Heart left ventricle (tissue), 16 donors: ENCODE measurements around the gene ENPP6. TPM values are rescaled to one million over a fixed set of nuclear protein-coding genes. Genes with fewer than 3 reads are reported as not detected.

ENCODE experiments used
- ATAC-seq, 4 donors: fragments of 200-7000 bp; cut with Tn5 transposase; one replicate each; pipeline ENCODE4 v1.9.1; 2020 to 2022; ENCODE audit warnings: moderate library complexity in 4 of 4, mild to moderate bottlenecking in 3 of 4, moderate number of reproducible peaks in 1 of 4
- DNase-seq, 5 donors: peaks; one replicate each; pipeline ENCODE4 v3.0.0-alpha.2; 2020
- H3K27ac ChIP-seq, 12 donors: fragments of 200-600 bp; sonication (generic) in 4 of 12; one replicate each; pipeline versions ENCODE4 v1.5.0 to v1.8.0; 2016 to 2022; ENCODE audit warnings: mild to moderate bottlenecking in 2 of 12
- H3K27me3 ChIP-seq, 9 donors: fragments of 200-600 bp; sonication (generic) in 2 of 9; one replicate each; pipeline versions ENCODE4 v1.5.1 to v1.8.0; 2016 to 2022; ENCODE audit warnings: mild to moderate bottlenecking in 3 of 9
- H3K36me3 ChIP-seq, 9 donors: fragments of 200-600 bp; sonication (generic) in 2 of 9; one replicate each; pipeline versions ENCODE4 v1.5.0 to v1.8.0; 2018 to 2022; ENCODE audit warnings: mild to moderate bottlenecking in 2 of 9
- H3K4me1 ChIP-seq, 12 donors: fragments of 200-600 bp; sonication (generic) in 4 of 12; one replicate each; pipeline versions ENCODE4 v1.5.0 to v1.8.0; 2016 to 2022; ENCODE audit warnings: mild to moderate bottlenecking in 3 of 12
- H3K4me3 ChIP-seq, 12 donors: fragments of 200-600 bp; sonication (generic) in 4 of 12; one replicate each; pipeline versions ENCODE4 v1.5.0 to v1.8.0; 2017 to 2022; ENCODE audit warnings: mild to moderate bottlenecking in 9 of 12, moderate library complexity in 4 of 12
- H3K9me3 ChIP-seq, 12 donors: fragments of 200-600 bp; sonication (generic) in 4 of 12; one replicate each; pipeline versions ENCODE4 v1.5.0 to v1.8.0; 2016 to 2022; ENCODE audit warnings: mild to moderate bottlenecking in 1 of 12
- CTCF ChIP-seq, 12 donors: fragments of 200-600 bp; sonication (generic) in 4 of 12; IDR thresholded peaks; one replicate each; pipeline versions ENCODE4 v1.5.0 to v1.8.0; 2018 to 2022; ENCODE audit warnings: antibody characterized with exemption in 12 of 12, mild to moderate bottlenecking in 5 of 12
- POLR2A ChIP-seq, 2 donors: fragments of 450-650 bp; IDR thresholded peaks; one replicate each; pipeline ENCODE4 v1.6.1; 2017; ENCODE audit warnings: antibody characterized with exemption in 2 of 2, mild to moderate bottlenecking in 2 of 2, moderate library complexity in 2 of 2
- WGBS, 4 donors: extraction: QIAGEN DNeasy Blood & Tissue Kit in 2 of 4; methylation state at CpG; one replicate each; pipeline versions ENCODE4 v1.1.5 to v1.1.7; 2013 to 2018; 5-methylcytosine and 5-hydroxymethylcytosine counted together
- intact Hi-C, 10 donors: fragments of 100-400 bp; cut with DNase I; formaldehyde crosslinking; loops; one replicate each; pipeline versions ENCODE4 v1.11.1 to v1.14.2; 2022
- polyA plus RNA-seq, 2 donors: library from polyadenylated mRNA; stranded (reverse); fragments of 200-250 nt; gene quantifications; one replicate each; pipeline ENCODE4 v1.2.3, GENCODE V29; 2013
- total RNA-seq, 9 donors: library from RNA; depleted of rRNA in 2 of 9; stranded (reverse); fragments of >200 nt in 2 of 9; fragmentation: NEBNext Ultra II Directional in 3 of 9; extraction: Animal tissue kit (Norgen Biotek cat#: 25700) in 3 of 9; gene quantifications; one replicate each; pipeline versions ENCODE4 v1.1.0 to v1.2.4, GENCODE V29; 2016 to 2023
- donor health status: ischemic (EF 13 %, LVEDD 7.1; RV severe dilation, severe dysfunction).
- donor health status: healthy with polysubstance abuse.
- donor health status: DM: no; HTN: yes; CAD: no.
- donor health status: DM: no; HTN: no; CAD: no.
- donor health status: ischemic (EF 25% LVEDD 6.9; RV normal size, moderate dysfunction).
- donor health status: ischemic (EF 25% LVEDD 5.7; RV mildly dilated, moderate dysfunction).
- donor health status: healthy.
- donor health status: DM: yes; HTN: yes; CAD: no.
- donor health status: ischemic (EF 35%, LVEDD 5.7; RV mildly dilated, moderate dysfunction).
- donor health status: nonischemic (EF 11% LVEDD 7.7; RV severe dilation, severe dysfunction).
- donor health status: DM: yes; HTN: yes; CAD: no.
- donor health status: PGD.
- donor health status: ischemic (EF 29% LVEDD 5.4; RV normal size, mild dysfunction).
- donor health status: nonischemic (EF 23%, LVEDD 6.1; RV moderate dilation, normal function).

Gene ENPP6
- total and polyA plus RNA-seq, 11 donors = 0.03 to 0.35 (median 0.19) TPM; not detected in 2

DNA sequence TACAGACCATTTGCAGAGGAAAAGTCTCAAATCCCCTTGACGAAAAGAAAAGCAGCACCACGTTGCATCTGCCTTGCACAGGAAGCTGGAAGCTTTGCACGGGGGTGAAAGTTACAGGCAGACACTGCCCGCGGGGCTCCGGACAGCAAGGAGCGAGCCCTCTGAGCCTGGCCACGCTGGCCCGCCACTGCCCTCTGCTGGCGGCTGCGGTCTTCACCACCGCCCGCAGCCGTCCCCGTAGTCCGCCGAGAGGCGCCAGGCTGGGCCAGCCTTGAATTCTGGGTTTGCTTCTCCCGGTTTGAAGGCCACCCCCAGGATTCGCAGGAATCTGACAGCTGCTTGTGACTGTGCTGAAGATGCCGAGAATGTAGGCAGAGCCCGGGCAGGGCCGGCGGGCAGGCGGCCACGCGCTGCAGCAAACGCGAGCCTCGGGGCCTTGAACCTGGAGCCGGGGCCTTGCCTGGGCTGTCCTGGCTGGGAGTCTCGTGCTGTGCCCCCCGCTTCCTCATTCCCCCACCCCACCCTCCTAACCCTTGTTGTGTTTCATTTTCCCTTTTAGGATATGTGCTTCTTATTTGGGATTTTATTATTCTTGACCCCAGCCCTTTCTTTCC is 49.2 kb downstream of the ENPP6 start:
- H3K4me1 ChIP-seq = peaks cover 0 to 7% (median 1%) of the 10 kb centered on the region in 12 donors
- no peak overlapping the region for H3K27ac ChIP-seq
- intact Hi-C loops = loop anchor here (1.0 to 10.0 kb wide), 10 partner anchors 66 to 696 kb away; partner anchors contain the start of gene STOX2 (in 1 of the 10)
- H3K27me3 ChIP-seq = peaks cover 0 to 27% (median 0%) of the 10 kb centered on the region in 9 donors
- TF ChIP-seq POLR2A (IDR thresholded peaks at IDR 0.05) (no peak), CTCF (IDR thresholded peaks at IDR 0.05) (peak; percentile 88 to 99 (median 96))
- H3K9me3 ChIP-seq = no peaks in the 10 kb centered on the region
- DNase-seq (peak; percentile 72 to 90 (median 79)), ATAC-seq (peak; percentile 73 to 96 (median 96))
- H3K36me3 ChIP-seq = no peaks in the 10 kb centered on the region
- peak overlapping the region in 4 of 12 donors; percentile 1 to 38 (median 18) for H3K4me3 ChIP-seq
- 22 to 34% (median 24%) methylated on average over 24 to 33 of the region's 33 CpGs for WGBS, 4 donors

DNA sequence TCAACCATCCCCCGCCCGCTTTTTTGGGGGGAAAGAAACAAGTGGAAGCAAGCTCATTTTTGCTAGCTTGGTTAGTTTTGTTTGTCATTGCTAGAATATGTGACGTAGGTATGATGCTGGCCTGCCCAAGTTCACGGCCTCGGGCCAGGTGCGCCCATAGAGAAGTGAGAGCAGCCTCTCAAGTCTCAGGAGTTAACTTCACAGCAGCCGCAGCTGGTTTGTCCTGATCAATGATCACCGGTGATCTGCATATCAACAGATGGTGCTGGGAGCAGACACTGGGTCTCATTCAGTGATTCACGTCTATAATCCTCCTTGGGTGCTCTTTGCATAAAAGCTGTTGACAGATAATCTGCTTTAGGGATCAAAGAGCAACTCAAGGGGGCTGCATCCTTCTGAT is 50.1 kb downstream of the ENPP6 start:
- no peak for DNase-seq
- TF ChIP-seq CTCF (IDR thresholded peaks at IDR 0.05) (no peak), POLR2A (IDR thresholded peaks at IDR 0.05) (no peak)
- Histone ChIP-seq H3K9me3 (no peaks in the 10 kb centered on the region), H3K4me3 (no peak overlapping the region), H3K27me3 (peaks cover 0 to 27% (median 0%) of the 10 kb centered on the region in 9 donors), H3K4me1 (peaks cover 0 to 7% (median 1%) of the 10 kb centered on the region in 12 donors), H3K36me3 (no peaks in the 10 kb centered on the region), H3K27ac (no peak overlapping the region)
- ATAC-seq = no peak
- intact Hi-C loops = loop anchor here in 6 of 10 donors (5.0 to 10.0 kb wide), 7 partner anchors 65 to 695 kb away; partner anchors contain the start of gene STOX2 (in 1 of the 6)
- 88 to 92% (median 89%) methylated on average over 9 of the region's 9 CpGs for WGBS, 4 donors

DNA sequence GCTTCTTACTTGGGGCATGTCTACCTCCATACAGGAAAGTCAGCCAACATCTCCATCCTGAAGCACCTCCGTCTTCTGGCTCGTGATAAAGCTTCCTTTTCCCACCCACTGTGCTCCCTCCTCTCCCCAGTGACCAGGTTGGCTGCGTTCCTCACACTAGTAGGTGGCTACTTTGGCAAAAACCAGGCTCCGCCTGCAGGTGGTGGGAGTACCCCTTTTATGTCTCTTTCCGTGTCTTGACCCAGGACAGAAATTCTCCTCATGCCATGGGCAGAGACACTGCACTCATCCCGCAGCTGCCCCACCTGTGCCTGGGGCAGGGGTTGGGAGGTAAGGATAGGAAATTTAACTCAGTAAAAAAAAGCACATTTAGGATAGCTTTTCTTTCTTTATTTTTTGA is 50.9 kb downstream of the ENPP6 start:
- no peak for ATAC-seq
- no peak overlapping the region for H3K27ac ChIP-seq
- H3K36me3 ChIP-seq = no peaks in the 10 kb centered on the region
- H3K27me3 ChIP-seq = peaks cover 0 to 27% (median 0%) of the 10 kb centered on the region in 9 donors
- DNase-seq = no peak
- no peaks in the 10 kb centered on the region for H3K9me3 ChIP-seq
- H3K4me3 ChIP-seq = no peak overlapping the region
- H3K4me1 ChIP-seq = peaks cover 0 to 7% (median 1%) of the 10 kb centered on the region in 12 donors
- WGBS, 4 donors = 51 to 73% (median 59%) methylated on average over 6 of the region's 6 CpGs
- intact Hi-C loops = loop anchor here in 6 of 10 donors (1.0 to 10.0 kb wide), 8 partner anchors 64 to 694 kb away; partner anchors contain the start of gene STOX2 (in 1 of the 6)
- TF ChIP-seq POLR2A (IDR thresholded peaks at IDR 0.05) (no peak), CTCF (IDR thresholded peaks at IDR 0.05) (no peak)

DNA sequence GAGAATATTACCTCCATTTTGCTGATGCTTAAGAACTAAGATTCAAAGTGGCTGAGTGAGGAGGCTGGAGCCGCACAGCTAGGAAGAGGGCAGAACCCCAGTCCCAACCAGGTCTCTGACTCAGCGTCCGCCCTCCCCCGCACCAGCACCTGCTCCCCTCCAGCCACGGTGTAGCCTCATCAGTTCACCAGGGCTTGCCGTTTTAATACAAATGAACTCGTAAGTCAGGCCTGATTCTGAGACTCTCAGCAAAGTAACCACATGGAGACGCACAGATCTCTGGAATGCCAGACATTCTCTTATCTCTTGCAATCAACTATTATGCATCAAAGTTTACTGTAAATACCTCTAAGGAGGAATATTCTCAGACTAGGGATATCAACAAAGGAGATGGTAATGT is 52.4 kb downstream of the ENPP6 start:
- Histone ChIP-seq H3K27me3 (peaks cover 0 to 27% (median 0%) of the 10 kb centered on the region in 9 donors), H3K4me1 (peaks cover 0 to 7% (median 1%) of the 10 kb centered on the region in 12 donors), H3K27ac (no peak overlapping the region), H3K36me3 (no peaks in the 10 kb centered on the region), H3K4me3 (no peak overlapping the region), H3K9me3 (no peaks in the 10 kb centered on the region)
- intact Hi-C loops = loop anchor here in 6 of 10 donors (2.0 to 10.0 kb wide), 8 partner anchors 63 to 693 kb away; partner anchors contain the start of gene STOX2 (in 1 of the 6)
- ATAC-seq (no peak), DNase-seq (no peak)
- 64 to 73% (median 68%) methylated on average over 8 of the region's 8 CpGs for WGBS, 4 donors
- TF ChIP-seq POLR2A (IDR thresholded peaks at IDR 0.05) (no peak), CTCF (IDR thresholded peaks at IDR 0.05) (no peak)
